WI38 (cell line): ENCODE results near the gene APP.

Experiments
- H3K4me3 ChIP-seq: 2 replicates; pipeline ENCODE4 v1.5.1; 2011; ENCODE audit warnings: low read depth, mild to moderate bottlenecking, control low read depth, low read length
- TF ChIP-seq, protein P1 (sequence below): IDR thresholded peaks from 2 replicates; pipeline ENCODE4 v1.5.1; 2012; ENCODE audit warnings: low read depth, mild to moderate bottlenecking, control low read depth, low read length

The APP gene

DNA sequence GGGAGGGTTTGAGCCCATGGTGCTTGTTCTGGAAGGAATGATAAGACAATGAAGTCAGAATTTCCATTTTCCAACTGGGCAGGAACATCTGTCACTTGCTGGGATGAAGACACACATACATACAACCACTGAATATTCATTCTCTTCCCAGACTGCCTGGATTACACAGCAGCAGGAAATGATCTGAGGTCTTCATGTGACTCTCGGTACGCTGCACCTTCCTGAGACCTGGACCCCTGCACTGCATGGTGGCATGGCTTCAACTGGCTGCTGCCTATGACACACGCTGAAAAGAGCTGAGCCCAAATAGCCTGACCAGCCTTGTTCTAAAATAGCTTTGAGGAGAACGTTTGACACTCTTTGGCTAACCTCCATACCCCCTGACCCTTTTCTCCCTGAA is 285.2 kb downstream of the APP start:
- H3K4me3 ChIP-seq, result no peak overlapping the region
- TF ChIP-seq, protein P1, sequence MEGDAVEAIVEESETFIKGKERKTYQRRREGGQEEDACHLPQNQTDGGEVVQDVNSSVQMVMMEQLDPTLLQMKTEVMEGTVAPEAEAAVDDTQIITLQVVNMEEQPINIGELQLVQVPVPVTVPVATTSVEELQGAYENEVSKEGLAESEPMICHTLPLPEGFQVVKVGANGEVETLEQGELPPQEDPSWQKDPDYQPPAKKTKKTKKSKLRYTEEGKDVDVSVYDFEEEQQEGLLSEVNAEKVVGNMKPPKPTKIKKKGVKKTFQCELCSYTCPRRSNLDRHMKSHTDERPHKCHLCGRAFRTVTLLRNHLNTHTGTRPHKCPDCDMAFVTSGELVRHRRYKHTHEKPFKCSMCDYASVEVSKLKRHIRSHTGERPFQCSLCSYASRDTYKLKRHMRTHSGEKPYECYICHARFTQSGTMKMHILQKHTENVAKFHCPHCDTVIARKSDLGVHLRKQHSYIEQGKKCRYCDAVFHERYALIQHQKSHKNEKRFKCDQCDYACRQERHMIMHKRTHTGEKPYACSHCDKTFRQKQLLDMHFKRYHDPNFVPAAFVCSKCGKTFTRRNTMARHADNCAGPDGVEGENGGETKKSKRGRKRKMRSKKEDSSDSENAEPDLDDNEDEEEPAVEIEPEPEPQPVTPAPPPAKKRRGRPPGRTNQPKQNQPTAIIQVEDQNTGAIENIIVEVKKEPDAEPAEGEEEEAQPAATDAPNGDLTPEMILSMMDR, result no peak

DNA sequence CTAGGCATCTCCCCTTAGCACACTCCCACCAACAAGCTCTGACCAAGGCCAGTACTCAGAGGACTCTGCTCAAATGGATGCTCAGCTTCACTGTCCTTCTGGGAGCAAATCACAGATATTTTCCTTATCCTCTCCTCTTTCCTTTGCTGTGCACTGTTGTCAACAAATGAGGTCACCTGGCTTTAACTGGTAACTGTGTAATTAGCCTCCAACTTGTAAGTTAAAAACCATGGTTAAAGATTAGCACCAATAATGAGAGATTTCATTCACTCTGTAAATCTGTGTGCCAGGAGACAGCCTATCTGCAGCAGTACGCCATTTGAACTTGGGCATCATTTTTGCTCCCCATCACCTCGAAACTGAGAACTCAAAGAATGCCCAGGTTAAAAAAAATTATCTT is 286.3 kb downstream of the APP start:
- no peak overlapping the region for H3K4me3 ChIP-seq
- TF ChIP-seq, protein P1, result no peak

DNA sequence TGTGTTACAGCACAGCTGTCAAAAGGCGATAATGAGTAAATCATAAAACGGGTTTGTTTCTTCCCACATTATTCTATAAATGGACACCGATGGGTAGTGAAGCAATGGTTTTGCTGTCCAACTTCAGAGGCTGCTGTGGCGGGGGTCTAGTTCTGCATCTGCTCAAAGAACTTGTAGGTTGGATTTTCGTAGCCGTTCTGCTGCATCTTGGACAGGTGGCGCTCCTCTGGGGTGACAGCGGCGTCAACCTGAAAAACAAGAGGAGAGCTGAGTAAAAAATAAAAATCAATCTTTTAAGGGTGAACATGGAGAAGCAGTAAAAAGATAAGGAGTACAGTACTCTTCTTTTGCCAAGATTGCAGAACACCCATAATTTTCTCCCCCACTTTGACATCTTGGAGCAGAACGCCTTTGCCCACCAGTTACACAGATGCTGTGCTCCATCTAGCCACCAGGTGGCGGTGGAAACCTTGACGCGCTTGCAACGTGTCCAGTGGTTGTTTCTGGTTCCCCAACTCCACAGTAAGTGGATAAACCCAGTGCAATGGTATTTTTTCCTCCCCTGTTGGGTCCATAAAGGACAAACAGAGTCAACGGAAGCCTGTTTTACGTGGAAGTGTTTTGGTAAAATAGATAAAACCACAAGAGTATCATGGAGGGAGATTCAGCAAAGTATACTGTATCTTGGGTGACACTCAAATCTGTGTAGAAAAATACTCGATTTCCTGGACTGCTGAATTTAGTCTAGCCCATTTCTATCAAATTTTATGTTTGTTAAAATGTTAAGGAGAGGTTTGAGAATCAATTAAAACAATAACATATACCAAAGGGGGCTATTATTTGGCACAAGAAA is 288.8 kb downstream of the APP start:
- H3K4me3 ChIP-seq, result no peak overlapping the region
- TF ChIP-seq, protein P1, result peak; percentile 94

DNA sequence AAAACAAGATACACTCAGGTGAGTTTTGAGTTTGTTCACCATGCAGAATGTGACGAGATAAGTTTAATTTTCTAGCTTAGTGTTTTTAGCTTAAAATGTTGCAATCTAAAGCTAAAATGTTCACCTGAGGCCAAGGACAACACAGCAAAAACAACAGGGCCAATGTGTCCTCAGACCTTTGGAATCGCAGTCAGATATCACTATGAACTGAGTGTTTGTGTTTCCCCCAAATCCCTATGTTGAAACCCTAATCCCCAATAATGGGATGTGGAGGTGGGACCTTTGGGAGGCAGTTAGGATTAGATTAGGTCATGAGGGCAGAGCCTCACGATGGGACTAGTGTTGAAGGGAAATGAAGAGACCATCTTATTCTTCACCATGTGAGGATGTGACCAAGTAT is 291.4 kb downstream of the APP start:
- TF ChIP-seq, protein P1, result no peak
- H3K4me3 ChIP-seq, result no peak overlapping the region

DNA sequence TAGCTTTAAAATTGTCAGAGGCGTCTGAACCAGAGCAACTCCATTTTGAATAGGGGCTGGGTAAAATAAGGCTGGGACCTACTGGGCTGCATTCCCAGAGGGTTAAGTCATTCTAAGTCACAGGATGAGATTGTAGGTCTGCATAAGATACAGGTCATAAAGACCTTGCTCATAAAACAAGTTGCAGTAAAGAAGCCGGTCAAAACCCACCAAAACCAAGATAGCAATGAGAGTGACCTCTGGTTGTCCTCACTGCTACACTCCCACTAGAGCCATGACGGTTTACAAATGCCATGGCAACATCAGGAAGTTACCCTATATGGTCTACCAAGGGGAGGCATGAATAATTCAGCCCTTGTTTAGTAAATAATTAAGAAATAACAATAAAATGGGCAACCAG is 292.2 kb downstream of the APP start:
- TF ChIP-seq, protein P1, result no peak
- no peak overlapping the region for H3K4me3 ChIP-seq

DNA sequence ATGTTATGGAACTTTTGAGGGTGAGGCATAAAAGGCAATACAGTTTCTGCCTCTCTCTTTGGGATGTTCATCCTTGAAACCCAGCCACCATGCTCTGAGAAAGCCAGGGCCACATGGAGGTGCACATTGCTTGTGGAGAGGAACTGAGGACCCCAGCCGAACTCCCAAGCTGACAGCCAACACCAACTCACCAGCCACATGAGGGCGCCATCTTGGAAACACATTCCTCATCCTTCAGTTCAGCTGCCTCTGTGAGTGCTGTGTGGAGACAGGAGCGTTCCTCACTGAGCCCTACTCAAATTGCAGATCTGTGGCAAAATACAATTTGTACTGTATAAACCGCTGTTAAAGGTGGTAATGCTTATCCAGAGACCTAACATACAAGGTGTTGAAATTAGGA is 298.3 kb downstream of the APP start:
- H3K4me3 ChIP-seq, result no peak overlapping the region
- TF ChIP-seq, protein P1, result no peak

DNA sequence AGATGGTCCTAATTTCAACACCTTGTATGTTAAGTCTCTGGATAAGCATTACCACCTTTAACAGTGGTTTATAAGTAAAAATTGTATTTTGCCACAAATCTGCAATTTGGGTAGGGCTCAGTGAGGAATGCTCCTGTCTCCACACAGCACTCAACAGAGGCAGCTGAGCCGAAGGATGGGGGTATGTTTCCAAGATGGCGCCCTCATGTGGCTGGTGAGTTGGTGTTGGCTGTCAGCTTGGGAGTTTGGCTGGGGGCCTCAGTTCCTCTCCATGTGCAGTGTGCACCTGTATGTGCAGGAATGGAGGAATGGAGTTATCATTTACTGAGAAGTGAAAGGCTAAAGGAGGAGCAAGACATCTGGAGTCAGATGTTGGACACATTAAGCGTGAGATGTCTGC is 299.0 kb downstream of the APP start:
- H3K4me3 ChIP-seq, result no peak overlapping the region
- TF ChIP-seq, protein P1, result no peak; the same call in 1 of the 2 replicates
